Measurements from ENCODE around the gene NRAP. TPM values are rescaled to one million over a fixed set of nuclear protein-coding genes. Genes with fewer than 3 reads are reported as not detected.

NRAP gene
- total and polyA plus RNA-seq, 2 of the 8 experiments (the other 6 are each of a cell fraction or from before 2014, with no cell fraction given): not detected

- no peak for FAIRE-seq
- 96% methylated on average over 3 of the region's 3 CpGs; no CpG with 5 or more reads in 1 of the 2 experiments for WGBS, 2 experiments (ENCODE audit: extremely low coverage in 1 of 2, insufficient coverage in 1 of 2, insufficient read length in 1 of 2, insufficient replicate concordance in 2 of 2, low coverage in 1 of 2, low lambda C conversion rate in 2 of 2, missing lambda C conversion rate in 1 of 2)
These were observed 63.3 kb downstream of the NRAP start for GRCh38 chr10:113600569-113600968.

More at GRCh38 chr10:113600569-113600968, 63.3 kb downstream of the NRAP start:
- Histone ChIP-seq H3K4me1 (replicated peaks in 1 of 4; ENCODE audit: control insufficient read depth in 3 of 4, insufficient read depth in 4 of 4, low read length in 3 of 4) (no peaks in the 10 kb centered on the region), H2BK15ac (ENCODE audit: low read length) (no peak overlapping the region), H4K8ac (ENCODE audit: extremely low read depth, insufficient read depth, low read length) (no peak overlapping the region), H3K27ac (ENCODE audit: low read depth, low read length) (no peak overlapping the region), H3K14ac (ENCODE audit: insufficient read length) (no peak overlapping the region), H4K20me1 (replicated peaks in 1 of 2; ENCODE audit: control insufficient read depth in 1 of 2, insufficient read depth in 2 of 2, low read length in 2 of 2) (no peaks in the 10 kb centered on the region), H3K23ac (ENCODE audit: insufficient read length) (no peak overlapping the region), H2BK20ac (ENCODE audit: low read length) (no peak overlapping the region), H3K4me3 (ENCODE audit: extremely low read depth in 1 of 4, insufficient read depth in 2 of 4, low read depth in 3 of 4, low read length in 4 of 4) (no peak overlapping the region), H2BK120ac (replicated peaks; ENCODE audit: low read depth, low read length) (no peak overlapping the region), H3K79me2 (ENCODE audit: control insufficient read depth in 1 of 2, insufficient read depth in 2 of 2, low read length in 2 of 2) (no peaks in the 10 kb centered on the region), H2AK5ac (ENCODE audit: low read depth, low read length) (no peak overlapping the region), H3K9me3 (ENCODE audit: insufficient read depth in 2 of 2, low read depth in 1 of 2, low read length in 1 of 2) (no peaks in the 10 kb centered on the region; a peak in 1 of 4 replicates), H2BK5ac (ENCODE audit: low read depth, low read length) (no peak overlapping the region), H3K36me3 (ENCODE audit: control insufficient read depth in 2 of 4, insufficient read depth in 4 of 4, low read length in 3 of 4) (no peaks in the 10 kb centered on the region), H3K79me1 (ENCODE audit: low read depth, low read length) (no peaks in the 10 kb centered on the region), H4K91ac (replicated peaks; ENCODE audit: insufficient read length, low read length) (no peak overlapping the region), H3K4ac (replicated peaks; ENCODE audit: insufficient read length, low read depth, low read length) (no peak overlapping the region), H3K9ac (replicated peaks in 1 of 4; ENCODE audit: extremely low read depth in 1 of 4, low read depth in 3 of 4, low read length in 3 of 4) (no peak overlapping the region), H4K5ac (ENCODE audit: insufficient read length, low read depth, low read length) (no peak overlapping the region), H3K18ac (ENCODE audit: extremely low read depth, low read length) (no peak overlapping the region), H2AFZ (ENCODE audit: low read length) (no peak overlapping the region), H2BK12ac (ENCODE audit: low read depth, low read length) (no peak overlapping the region), H3K23me2 (ENCODE audit: low read depth, low read length) (no peaks in the 10 kb centered on the region), H3K56ac (replicated peaks; ENCODE audit: insufficient read length, low read depth, low read length) (no peak overlapping the region), H3K27me3 (replicated peaks in 1 of 4; ENCODE audit: control insufficient read depth in 3 of 4, extremely low read depth in 1 of 4, insufficient read depth in 3 of 4, low read length in 3 of 4) (no peaks in the 10 kb centered on the region; a peak in 1 of 7 replicates), H3K4me2 (ENCODE audit: insufficient read depth in 1 of 2, low read depth in 2 of 2, low read length in 2 of 2) (no peak overlapping the region)
- TF ChIP-seq TBP (IDR thresholded peaks at IDR 0.05; ENCODE audit: low read depth, low read length) (no peak), ZNF274 (IDR thresholded peaks at IDR 0.05; ENCODE audit: borderline replicate concordance, extremely low read depth, low read length) (peak; percentile 40; the same call in 1 of the 2 replicates)
- no peak for DNase-seq (ENCODE audit: low read depth in 1 of 2, low spot score in 2 of 2)
- ChIA-PET CTCF (ENCODE audit: partially characterized antibody) (interaction anchor here (0.8 to 5.0 kb wide), 4 partner anchors 9 to 38 kb away, joined by 4 to 33 read pairs (median 4); no protein-coding TSS in a partner anchor), POLR2A (ENCODE audit: partially characterized antibody) (no interaction called here)
